CD4-positive, CD25-positive, alpha-beta regulatory T cell (primary cell): Measurements from ENCODE around the gene RAB24. TPM values are rescaled to one million over a fixed set of nuclear protein-coding genes. Genes with fewer than 3 reads are reported as not detected.
A peak's percentile ranks its signal among the peaks of the same experiment; 100 is the strongest.

Experiments used
- ATAC-seq, 2 donors: fragments of 150-1000 bp; cut with Tn5 transposase; one replicate each; pipeline ENCODE4 v1.10.0; 2021; ENCODE audit warnings: low read depth in 2 of 2, moderate number of reproducible peaks in 2 of 2, moderate library complexity in 1 of 2
- DNase-seq, 3 donors: peaks; one replicate each; pipeline versions ENCODE4 v3.0.0 to v3.0.0-alpha.2; 2012 to 2022; ENCODE audit warnings: mixed read lengths in 1 of 3
- H3K27ac ChIP-seq: one replicate; pipeline ENCODE4 v1.7.0; 2013; ENCODE audit warnings: mild to moderate bottlenecking, low read length; ENCODE audit not compliant: insufficient read depth, poor library complexity, severe bottlenecking
- H3K27me3 ChIP-seq: one replicate; pipeline ENCODE4 v1.7.0; 2013; ENCODE audit warnings: low read length; ENCODE audit not compliant: control insufficient read depth, insufficient read depth
- H3K36me3 ChIP-seq: one replicate; pipeline ENCODE4 v1.7.0; 2013; ENCODE audit warnings: mild to moderate bottlenecking, low read length, moderate library complexity; ENCODE audit not compliant: control insufficient read depth, insufficient read depth
- H3K4me1 ChIP-seq: 2 replicates; pipeline ENCODE4 v1.7.0; 2013; ENCODE audit warnings: mild to moderate bottlenecking, low read length; ENCODE audit not compliant: insufficient read depth, control insufficient read depth, poor library complexity, severe bottlenecking
- H3K4me3 ChIP-seq: one replicate; pipeline ENCODE4 v1.7.0; 2013; ENCODE audit warnings: low read depth, mild to moderate bottlenecking, low read length, moderate library complexity
- H3K9me3 ChIP-seq, 2 experiments: 1 replicate in 1 of 2; 2 replicates in 1 of 2; pipeline ENCODE4 v1.7.0; 2013; ENCODE audit warnings: low read length in 2 of 2, mild to moderate bottlenecking in 1 of 2, moderate library complexity in 1 of 2; ENCODE audit not compliant: control insufficient read depth in 2 of 2
- H3K27ac Mint-ChIP-seq, 3 donors: one replicate each; pipeline ENCODE4 v1.8.0; 2020 to 2022; ENCODE audit warnings: mild to moderate bottlenecking in 3 of 3, mixed read lengths in 3 of 3, moderate library complexity in 2 of 3
- H3K27me3 Mint-ChIP-seq: one replicate; pipeline ENCODE4 v1.8.0; 2022; ENCODE audit warnings: mild to moderate bottlenecking, mixed read lengths
- H3K36me3 Mint-ChIP-seq: one replicate; pipeline ENCODE4 v1.8.0; 2020; ENCODE audit warnings: mixed read lengths
- H3K4me1 Mint-ChIP-seq, 4 donors: one replicate each; pipeline ENCODE4 v1.8.0; 2020 to 2022; ENCODE audit warnings: mixed read lengths in 4 of 4, mild to moderate bottlenecking in 1 of 4
- H3K4me3 Mint-ChIP-seq, 4 donors: one replicate each; pipeline ENCODE4 v1.8.0; 2020 to 2022; ENCODE audit warnings: mild to moderate bottlenecking in 4 of 4, mixed read lengths in 4 of 4, moderate library complexity in 3 of 4
- H3K9me3 Mint-ChIP-seq, 7 donors: one replicate each; pipeline ENCODE4 v1.8.0; 2020 to 2022; ENCODE audit warnings: mixed read lengths in 7 of 7, mild to moderate bottlenecking in 3 of 7, moderate library complexity in 2 of 7
- polyA plus RNA-seq, 4 donors: library from polyadenylated mRNA; unstranded; fragments of 300-500 nt; fragmentation: Illumina TruSeq; gene quantifications; one replicate each; pipeline ENCODE4 v1.2.3, GENCODE V29; 2021
- total RNA-seq: library from RNA; stranded (reverse); gene quantifications from one replicate; pipeline ENCODE4 v1.2.3, GENCODE V29; 2022

The RAB24 gene
- total and polyA plus RNA-seq, 5 donors from 2014 or later: 5.1 to 15.3 (median 10.9) TPM

DNA sequence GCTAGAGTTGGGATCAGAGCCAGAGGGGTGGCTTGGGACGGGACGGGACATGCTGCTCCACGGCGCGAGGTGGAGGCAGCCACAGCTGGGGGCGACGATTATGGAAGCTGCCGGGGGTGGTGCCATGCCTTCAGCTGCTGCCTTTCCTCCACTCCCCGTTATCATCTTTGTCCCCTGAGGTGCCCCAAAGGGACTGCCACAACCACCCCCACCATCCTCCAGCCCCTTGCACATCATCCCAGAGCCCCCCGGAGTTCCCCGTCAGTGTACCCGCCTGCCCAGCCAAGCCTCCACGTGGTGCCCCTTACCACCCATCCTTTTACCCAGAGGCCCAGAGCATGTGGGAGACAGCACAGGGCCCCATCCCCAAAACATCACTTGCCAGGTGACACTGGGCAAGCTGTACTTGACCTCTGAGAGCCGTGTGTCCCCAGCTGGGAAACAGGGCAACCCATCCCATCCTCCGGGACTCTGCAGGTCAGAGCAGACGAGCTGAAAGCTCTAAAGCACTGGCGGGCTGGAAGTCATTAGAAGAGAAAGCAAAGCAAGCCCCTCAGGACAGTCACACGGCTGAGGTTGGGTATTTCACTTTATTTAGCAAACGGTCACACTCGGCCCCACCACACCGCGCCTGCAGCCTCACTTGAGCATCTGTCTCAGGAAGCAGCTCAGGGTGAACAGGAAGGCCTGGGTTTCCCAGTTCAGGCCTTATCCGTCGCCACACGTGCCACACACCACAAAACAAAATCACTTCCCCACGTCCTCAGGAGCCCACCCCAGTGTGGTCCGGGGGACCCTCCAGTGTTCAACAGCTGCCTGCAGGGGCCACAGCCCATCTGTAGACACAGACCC, 27.7 kb upstream of the RAB24 start:
- H3K4me3 ChIP-seq: no peak overlapping the region
- H3K27ac ChIP-seq: no peak overlapping the region
- peaks cover 56% of the 10 kb centered on the region for H3K36me3 ChIP-seq
- no peak overlapping the region for H3K27ac Mint-ChIP-seq
- H3K4me3 Mint-ChIP-seq: no peak overlapping the region
- no peaks in the 10 kb centered on the region for H3K9me3 ChIP-seq
- H3K27me3 ChIP-seq: no peaks in the 10 kb centered on the region
- H3K27me3 Mint-ChIP-seq: no peaks in the 10 kb centered on the region
- ATAC-seq (no peak), DNase-seq (no peak)
- H3K4me1 ChIP-seq: no peaks in the 10 kb centered on the region
- H3K36me3 Mint-ChIP-seq: peaks cover 25% of the 10 kb centered on the region
- no peaks in the 10 kb centered on the region for H3K9me3 Mint-ChIP-seq
- peaks cover 0 to 14% (median 6%) of the 10 kb centered on the region in 4 donors for H3K4me1 Mint-ChIP-seq

DNA sequence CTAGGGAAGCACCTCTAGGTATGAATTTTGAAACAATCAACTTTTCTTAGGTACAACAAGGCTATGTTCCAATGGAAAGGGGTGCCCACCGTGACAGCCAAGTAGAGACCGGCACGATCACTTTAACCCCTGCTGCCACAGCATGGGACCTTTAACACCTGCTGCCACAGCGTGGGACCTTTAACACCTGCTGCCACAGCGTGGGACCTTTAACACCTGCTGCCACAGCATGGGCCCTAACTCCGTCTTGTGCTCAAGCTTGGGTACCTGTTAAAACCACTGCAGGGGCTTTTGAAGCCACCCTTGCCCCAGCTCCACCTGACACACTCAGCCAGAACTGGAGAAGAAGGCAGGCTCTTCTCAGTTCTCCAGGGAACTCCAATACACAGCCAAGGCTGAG, 26.4 kb upstream of the RAB24 start:
- Mint-ChIP-seq H3K27ac (no peak overlapping the region), H3K36me3 (peaks cover 19% of the 10 kb centered on the region)
- no peaks in the 10 kb centered on the region for H3K9me3 ChIP-seq

GRCh38 chr5:177328545-177329231, 25.2 kb upstream of the RAB24 start:
- H3K4me3 Mint-ChIP-seq: no peak overlapping the region
- Histone ChIP-seq H3K9me3 (no peaks in the 10 kb centered on the region), H3K4me3 (no peak overlapping the region), H3K27ac (no peak overlapping the region), H3K4me1 (no peaks in the 10 kb centered on the region), H3K36me3 (peaks cover 30% of the 10 kb centered on the region), H3K27me3 (no peaks in the 10 kb centered on the region)
- peak overlapping the region in 1 of 3 donors; percentile 90 for H3K27ac Mint-ChIP-seq
- H3K9me3 Mint-ChIP-seq: no peaks in the 10 kb centered on the region
- DNase-seq (no peak), ATAC-seq (no peak)
- no peaks in the 10 kb centered on the region for H3K27me3 Mint-ChIP-seq
- peaks cover 0 to 11% (median 10%) of the 10 kb centered on the region in 4 donors for H3K4me1 Mint-ChIP-seq
- H3K36me3 Mint-ChIP-seq: peaks cover 16% of the 10 kb centered on the region

More for the DNA sequence above, 26.4 kb upstream of the RAB24 start:
- DNase-seq (no peak), ATAC-seq (no peak)
- peaks cover 0 to 14% (median 10%) of the 10 kb centered on the region in 4 donors for H3K4me1 Mint-ChIP-seq
- Histone ChIP-seq H3K36me3 (peaks cover 42% of the 10 kb centered on the region), H3K27ac (no peak overlapping the region), H3K4me3 (no peak overlapping the region), H3K4me1 (no peaks in the 10 kb centered on the region), H3K27me3 (no peaks in the 10 kb centered on the region)
- H3K27me3 Mint-ChIP-seq: no peaks in the 10 kb centered on the region
- H3K4me3 Mint-ChIP-seq: no peak overlapping the region
- H3K9me3 Mint-ChIP-seq: no peaks in the 10 kb centered on the region

- peaks cover 0 to 10% (median 9%) of the 10 kb centered on the region in 4 donors for H3K4me1 Mint-ChIP-seq
- H3K27me3 Mint-ChIP-seq: no peaks in the 10 kb centered on the region
- DNase-seq (peak in 1 of 3 donors; percentile 43), ATAC-seq (peak; percentile 32 to 61)
- no peak overlapping the region for H3K4me3 Mint-ChIP-seq
- H3K27ac Mint-ChIP-seq: peak overlapping the region in 2 of 3 donors; percentile 17 to 76
- Histone ChIP-seq H3K27ac (no peak overlapping the region), H3K4me3 (peak overlapping the region; percentile 7), H3K9me3 (no peaks in the 10 kb centered on the region), H3K27me3 (no peaks in the 10 kb centered on the region), H3K4me1 (no peaks in the 10 kb centered on the region), H3K36me3 (peaks cover 22% of the 10 kb centered on the region)
- peaks cover 18% of the 10 kb centered on the region for H3K36me3 Mint-ChIP-seq
- no peaks in the 10 kb centered on the region for H3K9me3 Mint-ChIP-seq
Observed at GRCh38 chr5:177327539-177328522, 24.3 kb upstream of the RAB24 start.

DNA sequence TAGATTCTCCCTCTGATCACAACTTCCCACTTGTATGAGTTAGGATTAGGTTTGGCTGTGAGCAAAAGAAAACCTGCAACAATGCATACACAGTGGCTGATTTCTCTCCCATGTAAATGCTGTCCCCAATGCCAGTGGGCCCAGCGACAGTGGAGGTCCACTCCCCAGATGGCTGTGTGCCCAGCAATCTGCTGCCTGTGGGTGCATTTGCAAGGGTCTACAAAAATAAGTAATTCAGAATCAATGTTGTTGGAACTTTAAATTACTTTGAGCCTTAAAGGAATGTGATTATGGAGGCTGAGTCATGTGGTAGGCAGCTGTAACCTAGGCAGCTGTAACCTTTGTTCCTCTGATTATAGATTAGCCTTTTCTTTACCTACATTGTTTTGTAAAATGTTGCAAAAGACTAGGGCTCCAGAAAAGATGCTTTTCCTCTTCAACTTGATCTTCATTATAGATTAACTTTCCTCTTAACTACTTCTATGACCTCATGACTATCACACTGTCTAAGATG, 22.4 kb upstream of the RAB24 start:
- peak overlapping the region in 1 of 3 donors; percentile 32 for H3K27ac Mint-ChIP-seq
- H3K36me3 Mint-ChIP-seq: peaks cover 24% of the 10 kb centered on the region
- DNase-seq (no peak), ATAC-seq (no peak)
- no peaks in the 10 kb centered on the region for H3K27me3 Mint-ChIP-seq
- H3K9me3 Mint-ChIP-seq: no peaks in the 10 kb centered on the region
- H3K27me3 ChIP-seq: no peaks in the 10 kb centered on the region
- no peak overlapping the region for H3K27ac ChIP-seq
- H3K9me3 ChIP-seq: no peaks in the 10 kb centered on the region
- no peak overlapping the region for H3K4me3 ChIP-seq
- H3K36me3 ChIP-seq: peaks cover 14% of the 10 kb centered on the region
- no peak overlapping the region for H3K4me3 Mint-ChIP-seq
- no peaks in the 10 kb centered on the region for H3K4me1 ChIP-seq
- H3K4me1 Mint-ChIP-seq: peaks cover 0 to 13% (median 10%) of the 10 kb centered on the region in 4 donors

- Histone ChIP-seq H3K27me3 (no peaks in the 10 kb centered on the region), H3K4me3 (no peak overlapping the region), H3K4me1 (no peaks in the 10 kb centered on the region), H3K27ac (no peak overlapping the region), H3K36me3 (peaks cover 2% of the 10 kb centered on the region), H3K9me3 (no peaks in the 10 kb centered on the region)
- Mint-ChIP-seq H3K4me1 (peaks cover 0 to 19% (median 10%) of the 10 kb centered on the region in 4 donors), H3K4me3 (no peak overlapping the region), H3K36me3 (peaks cover 19% of the 10 kb centered on the region), H3K9me3 (peaks cover 0 to 5% (median 0%) of the 10 kb centered on the region in 7 donors), H3K27me3 (no peaks in the 10 kb centered on the region), H3K27ac (no peak overlapping the region)
- no peak for DNase-seq
- no peak for ATAC-seq
Observed at GRCh38 chr5:177320879-177321278, 17.4 kb upstream of the RAB24 start.
